HG02943 (cell line): Measurements from ENCODE around the gene RDH13.
"Not testable (repeated sequence)": the region's sequence is repeated elsewhere in the genome, so short reads cannot be mapped to it uniquely, and the experiment has no call there.

ENCODE experiments used
- ATAC-seq: cut with Tn5 transposase; IDR thresholded peaks from one replicate; pipeline ENCODE4 v1.9.1; 2021; ENCODE audit warnings: mild to moderate bottlenecking, low read depth, moderate library complexity; ENCODE audit not compliant: unreplicated experiment

Gene RDH13

DNA sequence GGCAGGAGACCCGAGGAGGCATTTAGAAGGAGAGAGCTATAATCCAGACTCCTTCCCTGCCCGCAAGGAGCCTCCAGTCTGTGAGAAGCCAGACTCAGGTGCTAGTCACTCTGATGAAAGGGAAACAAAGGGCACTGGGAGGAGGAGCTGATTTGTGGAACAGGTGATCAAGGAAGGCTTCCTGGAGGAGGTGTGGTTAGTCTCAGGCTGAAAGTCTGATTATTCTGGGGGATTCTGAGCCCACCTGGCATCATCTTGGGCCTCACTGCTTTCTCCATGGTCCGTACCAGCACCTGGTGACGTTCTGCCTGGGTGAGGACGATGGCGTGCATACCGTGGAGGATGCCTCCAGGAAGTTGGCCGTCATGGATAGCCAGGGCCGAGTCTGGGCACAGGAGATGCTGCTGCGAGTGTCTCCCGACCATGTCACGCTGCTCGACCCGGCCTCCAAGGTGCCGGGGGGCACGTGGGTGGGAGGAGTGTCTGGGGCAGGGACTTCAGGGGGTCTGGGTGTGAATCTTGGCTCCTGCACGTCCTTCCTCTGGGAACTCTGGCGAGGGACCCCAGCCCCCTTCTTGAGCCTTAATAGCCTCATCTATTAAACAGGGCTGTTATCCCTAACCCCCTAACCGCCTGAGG is 16.6 kb upstream of the RDH13 start:
- no peak for ATAC-seq

DNA sequence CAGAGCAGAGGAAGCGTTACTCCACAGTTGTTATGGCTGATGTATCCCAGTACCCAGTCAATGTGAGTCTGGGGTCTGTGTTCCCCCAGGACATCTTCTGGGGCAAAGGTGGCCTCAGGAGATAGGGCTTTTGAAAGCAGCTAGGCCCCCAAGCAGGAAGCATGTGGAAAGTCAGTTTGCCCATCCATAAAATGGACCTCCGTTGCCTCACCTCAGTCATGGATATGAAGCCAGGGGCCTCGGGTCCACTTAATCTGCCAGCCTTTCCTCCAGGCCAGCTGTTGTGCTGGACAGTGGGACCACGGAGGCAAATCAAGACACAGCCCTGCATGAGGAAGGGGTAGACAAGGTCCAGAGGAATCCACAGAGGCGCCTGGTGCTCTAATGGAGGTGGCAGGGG is 16.0 kb upstream of the RDH13 start:
- no peak for ATAC-seq

DNA sequence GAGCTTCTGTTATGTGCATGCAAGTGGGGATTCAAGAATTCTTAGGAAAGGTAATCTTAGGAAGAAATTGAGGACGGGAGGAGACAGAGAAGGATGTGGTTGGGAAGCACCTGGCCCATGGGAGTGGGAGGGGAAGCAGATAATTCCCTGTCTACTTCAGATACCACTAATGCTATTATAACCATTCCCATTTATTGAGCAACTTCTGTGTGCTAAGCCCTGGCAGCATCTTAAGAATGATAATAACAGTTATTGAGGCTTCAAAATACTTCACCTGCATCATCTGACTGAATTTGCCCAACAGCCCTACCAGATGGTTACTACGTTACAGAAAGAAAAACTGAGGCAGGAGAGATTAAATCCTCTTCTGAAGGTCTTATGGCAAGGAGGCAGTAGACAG is 14.2 kb upstream of the RDH13 start:
- ATAC-seq = no peak

DNA sequence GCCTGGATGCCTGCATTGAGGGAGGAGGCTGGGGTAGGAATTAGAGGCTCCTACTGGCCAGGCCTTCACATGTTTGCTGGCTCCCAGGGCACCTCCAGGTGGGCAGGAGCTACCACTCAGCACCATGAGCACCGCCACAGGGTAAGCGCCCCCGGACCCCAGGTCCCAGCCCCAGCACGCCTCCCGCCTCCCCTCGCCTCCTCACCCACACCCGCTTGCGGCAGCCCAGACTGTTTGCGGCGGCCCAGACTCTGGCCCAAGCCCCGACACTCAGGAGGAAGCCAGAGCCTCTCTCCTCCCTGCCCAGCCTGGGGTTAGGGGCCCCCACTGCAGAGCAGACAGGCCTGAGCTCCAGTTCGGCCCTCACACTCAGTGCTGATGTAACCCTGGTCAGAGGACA is 13.4 kb upstream of the RDH13 start:
- no peak for ATAC-seq

DNA sequence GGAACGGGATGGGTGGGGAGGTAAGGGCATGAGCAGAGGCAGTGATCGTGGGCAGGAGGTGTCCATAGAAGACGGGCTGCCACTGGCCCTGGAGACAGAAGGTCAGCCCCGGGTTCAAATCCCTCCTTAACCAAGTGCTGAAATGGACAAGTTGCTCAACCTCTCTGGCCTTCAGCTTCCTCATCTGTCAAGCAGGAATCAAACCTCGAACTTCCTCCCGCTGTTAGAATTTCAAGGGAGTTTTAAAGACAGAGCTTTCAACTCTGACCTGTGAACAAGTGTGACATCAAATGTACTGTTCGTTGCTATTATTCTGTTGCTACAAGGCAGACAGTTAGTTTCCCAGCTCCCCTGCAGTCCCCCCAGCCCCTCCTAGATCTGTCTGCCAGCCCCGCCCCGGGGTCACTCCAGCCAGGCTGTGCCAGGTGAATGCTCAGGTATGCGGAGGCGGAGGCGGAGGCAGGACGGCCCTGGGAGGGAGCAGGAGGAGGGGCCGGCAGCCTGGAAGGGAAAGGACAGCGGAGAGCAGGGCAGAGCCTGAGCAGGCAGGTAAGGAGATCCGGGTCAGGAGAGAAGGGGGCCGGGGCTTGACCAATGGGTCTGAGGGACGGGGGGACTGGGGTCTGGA is 12.5 kb upstream of the RDH13 start, which contains the start of gene EPS8L1:
Gene EPS8L1 (plus strand): TSS at position 499 of the 628 bp plus-strand sequence. CDS start 576 bp downstream, outside the sequence.
- no peak for ATAC-seq

DNA sequence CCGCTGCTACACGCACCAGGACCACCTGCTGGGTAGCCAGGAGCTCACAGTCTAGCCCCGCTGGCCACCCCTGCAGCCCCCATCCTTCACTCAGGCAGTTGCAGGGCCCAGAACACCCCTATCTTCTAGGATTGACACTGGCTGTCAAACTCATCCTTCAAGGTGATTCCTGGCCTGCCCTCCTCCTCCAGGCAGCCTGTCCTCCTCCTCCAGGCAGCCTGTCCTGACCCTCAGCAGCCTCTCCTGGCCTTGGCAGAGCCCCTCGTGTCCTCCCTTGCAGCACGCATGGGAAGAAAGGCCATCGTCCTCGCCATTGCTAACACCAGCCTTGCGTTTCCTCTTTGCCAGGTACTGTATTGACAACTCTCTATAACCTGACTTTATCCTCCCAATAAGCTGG is 9.0 kb upstream of the RDH13 start:
- ATAC-seq = no peak

DNA sequence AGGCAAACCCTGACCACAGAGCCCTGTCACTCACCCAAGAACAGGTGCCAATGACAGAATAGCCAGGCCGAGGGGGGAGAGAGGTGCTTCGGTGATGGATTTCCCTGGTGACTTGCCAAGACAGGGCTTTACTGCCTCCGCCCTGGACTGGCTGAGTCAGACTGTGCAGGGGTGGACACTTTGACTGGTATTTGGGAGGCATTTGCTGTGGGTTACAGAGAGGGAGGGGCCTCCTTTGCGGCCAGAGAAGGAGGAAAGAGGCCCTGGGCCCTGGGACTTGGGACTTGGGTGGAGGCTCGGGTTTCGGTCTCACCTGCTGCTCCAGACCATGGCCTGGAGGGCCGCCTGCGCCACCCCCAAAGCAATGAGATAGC is 8.2 kb upstream of the RDH13 start:
- ATAC-seq = no peak

DNA sequence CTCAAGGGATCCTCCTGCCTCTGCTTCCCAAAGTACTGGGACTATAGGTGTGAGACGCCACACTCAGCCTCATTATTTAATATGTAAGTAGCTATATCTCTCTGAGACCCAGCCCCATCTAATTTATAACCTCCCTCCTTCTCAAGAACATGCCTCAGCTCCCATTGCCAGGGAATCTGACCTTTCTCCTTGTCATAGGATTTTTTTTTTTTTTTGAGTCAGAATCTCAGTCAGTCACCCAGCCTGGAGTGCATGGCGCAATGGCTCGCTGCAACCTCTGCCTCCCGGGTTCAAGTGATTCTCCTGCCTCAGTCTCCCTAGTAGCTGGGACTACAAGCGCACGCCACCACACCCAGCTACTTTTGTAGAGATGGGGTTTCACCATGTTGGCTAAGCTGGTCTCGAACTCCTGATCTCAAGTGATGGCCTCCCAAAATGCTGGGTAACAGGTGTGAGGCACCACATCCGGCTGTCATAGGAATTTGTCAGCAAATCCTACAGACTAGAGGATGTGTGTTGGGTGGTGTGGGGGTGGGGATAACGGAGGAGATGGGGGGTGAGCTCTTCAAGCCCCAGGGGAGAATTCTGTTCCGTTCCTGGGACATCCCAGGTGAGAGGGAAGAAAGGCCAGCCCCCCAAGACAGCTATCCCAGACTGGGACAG is 7.6 kb upstream of the RDH13 start:
- ATAC-seq = no peak

DNA sequence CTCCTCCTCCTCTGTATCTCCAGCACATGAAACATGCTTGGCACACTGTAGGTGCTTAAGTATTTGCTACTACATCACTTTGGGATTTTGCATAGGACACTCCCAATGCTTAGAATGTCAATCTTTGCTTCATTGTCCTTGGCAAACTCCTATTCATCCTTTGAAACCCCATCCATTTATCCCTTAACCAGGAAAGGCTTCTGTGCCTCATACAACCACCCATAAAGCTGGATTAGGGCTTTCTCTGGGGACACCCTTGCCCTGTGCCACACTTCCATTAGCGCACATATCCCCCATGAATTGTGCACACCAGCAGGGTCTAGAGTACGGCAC is 6.9 kb upstream of the RDH13 start:
- ATAC-seq = no peak

DNA sequence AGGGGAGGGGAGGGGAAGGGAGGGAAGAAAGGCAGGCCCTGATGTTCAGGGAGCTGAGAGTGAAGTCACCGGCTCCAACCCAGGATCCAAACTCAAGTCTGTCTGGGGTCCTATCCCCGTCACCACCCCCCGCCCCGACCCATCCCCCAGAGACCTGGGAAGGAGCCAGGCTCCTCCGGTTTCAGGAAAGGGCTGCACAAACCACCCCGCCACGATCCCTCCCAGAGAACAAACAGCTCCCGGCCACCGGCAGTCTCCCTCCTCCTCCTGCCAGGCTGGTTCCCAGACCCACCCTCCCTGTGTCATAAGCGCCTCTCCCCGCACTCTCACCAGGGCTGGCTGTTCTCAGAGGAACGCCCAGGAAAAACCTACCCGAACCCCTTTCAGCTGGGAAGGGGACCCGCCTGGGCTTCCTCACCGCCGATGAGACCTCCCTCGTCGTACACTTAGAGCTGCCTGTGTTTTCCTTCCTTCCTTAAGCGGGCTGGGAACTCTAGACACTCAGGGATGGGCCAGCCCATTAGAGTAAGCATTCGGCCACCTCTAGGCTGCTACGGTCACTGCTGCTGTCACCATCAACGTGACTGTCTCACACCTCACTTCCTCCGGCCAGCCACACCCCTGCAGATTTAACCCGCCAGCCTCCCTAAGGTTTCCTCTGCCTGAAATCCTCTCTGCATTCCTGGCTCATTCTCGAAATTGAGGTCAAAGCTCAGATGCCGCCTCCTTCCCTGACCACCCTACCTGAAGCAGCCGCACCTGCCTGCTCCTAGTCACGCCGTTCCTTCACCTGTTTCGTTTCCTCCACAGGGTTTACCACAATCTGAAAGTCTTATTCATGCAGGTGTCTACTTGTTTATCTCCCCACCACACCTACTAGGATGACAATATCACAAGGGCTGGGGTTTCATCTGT is 6.3 kb upstream of the RDH13 start:
- no peak for ATAC-seq

DNA sequence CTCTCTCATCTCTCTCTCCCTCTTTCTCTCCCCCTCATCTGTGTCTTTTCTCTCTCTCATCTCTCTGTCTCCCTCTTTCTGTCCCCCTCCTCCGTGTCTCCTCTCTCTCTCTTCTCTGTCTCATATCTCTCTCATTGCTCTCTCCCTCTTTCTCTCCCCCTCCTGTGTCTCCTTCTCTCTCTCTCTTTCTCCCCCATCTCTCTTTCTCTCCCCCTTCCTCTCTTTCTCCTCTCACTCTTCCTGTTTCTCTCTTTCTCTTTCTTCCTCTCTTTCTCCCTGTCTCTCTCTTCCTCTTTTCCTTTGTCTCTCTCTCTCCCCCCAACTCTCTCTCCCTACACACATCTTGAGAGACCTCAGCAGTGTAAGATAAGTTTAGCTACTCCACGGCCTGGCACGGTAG is 4.9 kb upstream of the RDH13 start:
- no peak for ATAC-seq

DNA sequence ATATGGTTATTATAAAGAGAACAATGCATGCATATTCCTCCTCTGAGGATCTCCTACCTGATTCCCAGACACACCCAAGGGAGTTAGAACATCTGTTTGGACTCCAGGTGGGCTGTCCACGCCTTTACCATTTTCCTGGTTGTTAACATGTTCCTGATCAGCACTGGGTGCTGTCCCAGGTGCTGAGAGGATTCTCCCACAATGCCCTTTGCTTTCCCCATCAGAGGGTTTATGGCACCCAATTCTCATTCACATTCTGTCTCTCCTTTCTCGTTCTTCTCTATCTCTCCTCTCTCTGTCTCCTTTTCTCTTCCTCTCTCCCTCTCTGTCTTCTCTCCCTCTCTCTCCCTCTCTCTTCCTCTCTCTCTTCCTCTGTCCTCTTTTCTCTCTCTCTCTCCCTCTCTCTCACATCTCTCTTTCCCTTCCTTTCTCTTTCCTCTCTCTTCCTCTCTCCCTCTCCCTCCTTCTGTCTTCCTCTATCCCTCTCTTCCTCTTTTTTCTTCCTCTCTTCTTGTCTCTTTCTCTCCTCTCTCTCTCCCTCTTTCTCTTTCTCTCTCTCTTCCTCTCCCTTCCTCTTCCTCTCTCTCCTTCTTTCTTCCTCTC is 3.3 kb upstream of the RDH13 start:
- ATAC-seq = no peak

DNA sequence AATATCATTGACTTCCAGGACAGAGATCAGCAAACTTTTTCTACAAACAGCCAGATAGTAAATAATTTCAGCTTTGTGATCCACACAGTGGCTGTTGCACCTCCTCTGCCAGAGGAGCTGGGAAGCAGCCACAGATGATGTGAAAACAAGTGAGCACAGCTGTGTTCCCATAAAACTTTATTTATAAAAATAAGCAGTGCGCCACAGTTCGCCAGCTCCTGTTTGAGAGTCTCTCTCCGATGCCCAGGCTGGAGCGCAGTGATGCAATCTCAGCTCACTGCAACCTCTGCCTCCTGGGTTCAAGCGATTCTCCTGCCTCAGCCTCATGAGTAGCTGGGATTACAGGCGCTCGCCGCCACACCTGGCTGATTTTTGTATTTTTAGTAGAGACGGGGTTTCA is 2.6 kb upstream of the RDH13 start:
- ATAC-seq = not testable (repeated sequence)

DNA sequence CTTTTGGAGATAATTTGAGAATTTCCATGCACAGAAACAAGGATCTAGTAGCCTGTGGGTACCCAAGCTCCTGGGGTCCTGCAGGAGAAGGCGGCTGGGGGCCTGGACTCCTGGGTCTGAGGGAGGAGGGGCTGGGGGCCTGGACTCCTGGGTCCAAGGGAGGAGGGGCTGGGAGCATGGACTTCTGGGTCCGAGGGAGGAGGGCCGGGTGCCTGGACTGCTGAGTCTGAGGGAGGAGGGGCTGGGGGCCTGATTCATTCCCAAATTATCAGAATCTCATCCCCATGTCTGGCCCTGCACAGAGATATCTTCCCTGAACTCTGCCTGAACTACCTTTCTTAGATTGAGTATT is 520 bp upstream of the RDH13 start:
- ATAC-seq = no peak

DNA sequence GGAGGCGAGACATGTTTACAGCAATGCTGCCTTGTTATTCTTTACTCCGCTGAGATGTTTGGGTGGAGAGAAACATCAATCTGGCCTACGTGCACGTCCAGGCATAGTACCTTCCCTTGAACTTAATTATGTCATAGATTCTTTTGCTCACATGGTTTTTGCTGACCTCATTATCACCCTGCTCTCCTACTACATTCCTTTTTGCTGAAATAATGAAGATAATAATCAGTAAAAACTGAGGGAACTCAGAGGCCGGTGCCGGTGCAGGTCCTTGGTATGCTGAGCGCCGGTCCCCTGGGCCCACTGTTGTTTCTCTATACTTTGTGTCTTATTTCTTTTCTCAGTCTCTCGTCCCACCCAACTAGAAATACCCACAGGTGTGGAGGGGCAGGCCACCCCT is 2.7 kb downstream of the RDH13 start:
- ATAC-seq = not testable (repeated sequence)

DNA sequence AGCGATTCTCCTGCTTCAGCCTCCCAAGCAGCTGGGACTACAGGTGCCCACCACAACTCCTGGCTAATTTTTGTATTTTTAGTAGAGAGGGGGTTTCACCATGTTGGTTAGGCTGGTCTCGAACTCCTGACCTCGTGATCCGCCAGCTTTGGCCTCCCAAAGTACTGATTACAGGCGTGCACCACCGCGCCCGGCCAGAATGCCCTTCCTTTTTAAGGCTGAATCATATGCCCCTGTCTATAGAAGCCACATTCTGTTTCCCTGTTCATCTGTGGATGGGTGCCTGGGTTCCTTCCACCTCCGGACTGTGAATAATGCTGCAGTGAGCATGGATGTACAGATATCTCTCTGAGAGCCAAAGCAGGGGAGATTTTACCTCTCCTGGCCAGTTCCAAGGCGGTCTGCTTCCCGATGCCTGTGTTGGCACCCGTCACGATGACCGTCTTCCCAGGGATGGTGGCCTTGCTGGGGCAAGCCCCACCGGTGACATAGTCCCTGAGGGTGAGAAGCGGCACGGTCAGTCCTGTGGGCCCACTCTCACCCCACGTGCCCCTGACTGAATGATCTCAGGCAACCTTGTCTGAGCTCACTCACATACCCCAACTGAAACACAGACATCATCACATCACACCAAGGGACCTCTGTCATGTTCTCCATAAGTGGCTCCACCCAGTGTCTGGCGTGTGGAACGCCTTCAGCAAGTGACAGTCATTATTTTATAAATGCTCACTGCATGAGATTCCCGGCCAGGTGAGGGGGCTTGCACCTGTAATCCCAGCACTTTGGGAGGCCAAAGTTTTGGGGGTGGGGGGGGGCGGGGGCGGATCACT is 4.0 kb downstream of the RDH13 start:
- no peak for ATAC-seq

DNA sequence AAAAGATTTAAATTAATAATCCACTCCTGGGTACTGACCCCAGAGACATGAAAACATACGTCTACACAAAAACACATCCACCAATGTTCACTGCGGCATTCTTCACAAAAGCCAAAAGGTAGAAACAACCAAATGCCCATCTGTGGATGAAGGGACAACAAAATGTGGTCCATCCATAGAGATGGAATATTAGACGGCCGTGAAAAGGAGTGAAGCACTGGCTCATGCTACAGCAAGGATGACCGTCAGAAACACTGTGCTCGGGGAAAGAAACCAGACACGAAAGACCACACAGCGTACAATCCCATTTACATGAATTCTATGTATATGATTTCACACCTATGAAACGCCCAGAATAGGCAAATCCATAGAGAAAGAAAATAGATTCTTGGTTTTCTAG is 6.1 kb downstream of the RDH13 start:
- ATAC-seq = no peak

DNA sequence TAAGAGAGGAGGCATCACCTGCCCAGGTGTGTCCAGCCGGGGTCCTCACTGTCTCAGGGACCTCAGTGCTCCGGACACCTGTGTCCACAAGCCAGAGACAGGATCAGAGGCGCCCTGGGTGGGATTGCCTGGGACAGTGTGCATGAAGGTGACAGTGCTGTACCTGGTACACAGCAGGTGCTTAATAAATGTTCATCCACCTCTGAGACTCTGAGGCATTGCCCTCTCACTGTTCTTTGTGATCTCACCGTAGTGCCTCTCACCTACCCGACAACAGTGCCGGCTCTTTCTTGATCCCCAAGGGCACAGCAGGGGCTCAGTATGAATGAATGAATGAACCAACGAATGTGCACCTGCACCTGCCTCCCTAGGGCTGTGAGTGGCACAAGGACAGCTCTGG is 9.2 kb downstream of the RDH13 start:
- no peak for ATAC-seq

DNA sequence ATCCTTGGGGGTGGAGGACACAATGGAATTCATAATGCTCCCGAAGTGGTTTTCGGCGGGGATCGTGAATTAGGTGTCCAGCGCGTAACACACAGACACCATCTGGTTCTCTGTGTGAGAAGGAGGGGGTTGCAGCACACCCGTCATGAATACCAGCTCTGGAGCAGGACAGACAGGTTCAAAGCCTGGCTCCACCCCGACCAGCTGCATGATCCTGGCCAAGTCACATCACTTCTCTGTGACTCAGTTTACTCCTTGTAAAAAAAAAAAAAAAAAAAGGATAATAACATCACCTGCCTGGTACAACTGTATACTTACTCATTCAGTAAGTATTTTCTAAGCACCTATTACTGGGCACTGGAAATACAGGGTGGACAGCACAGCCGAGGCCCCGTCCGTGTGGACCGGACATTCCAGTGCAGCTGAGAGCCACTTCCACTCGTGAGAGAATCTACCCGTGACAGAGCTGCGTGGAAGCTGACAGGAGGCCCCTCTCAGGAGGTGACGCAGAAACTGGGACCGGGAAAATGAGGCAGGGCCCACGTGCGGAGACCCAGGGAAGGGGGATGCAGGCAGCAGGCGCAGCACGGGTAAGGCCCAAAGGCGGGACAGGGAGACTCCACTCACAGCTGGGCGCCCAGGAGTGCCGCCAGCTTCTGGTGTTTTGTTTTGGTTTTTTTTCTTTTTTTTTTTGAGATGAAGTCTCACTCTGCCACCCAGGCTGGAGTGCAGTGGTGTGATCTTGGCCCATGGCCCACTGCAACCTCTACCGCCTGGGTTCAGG is 12.0 kb downstream of the RDH13 start:
- ATAC-seq = no peak
